H1 (cell line): ENCODE results near the gene ARNT2. TPM values are rescaled to one million over a fixed set of nuclear protein-coding genes. Genes with fewer than 3 reads are reported as not detected.

Experiments
- CTCF ChIA-PET: fragments of 300-600 bp; sonication (Branson Sonifier 250); formaldehyde crosslinking; loops from one replicate; lab custom pipeline; 2021; ENCODE audit not compliant: partially characterized antibody; lab: Charles Lee
- POLR2A ChIA-PET: fragments of 300-600 bp; sonication (Branson Sonifier 250); formaldehyde crosslinking; loops from one replicate; lab custom pipeline; 2021; ENCODE audit warnings: inconsistent platforms; ENCODE audit not compliant: partially characterized antibody; lab: Charles Lee
- DNase-seq, 2 experiments: peaks; one replicate each; pipeline versions ENCODE4 v3.0.0 to v3.0.0-alpha.2; 2010 to 2022; ENCODE audit warnings: low spot score in 2 of 2, low read depth in 1 of 2, mixed read lengths in 1 of 2
- FAIRE-seq: peaks from 2 replicates; lab custom pipeline; 2011; peaks lifted over from hg19 to GRCh38; lab: Jason Lieb, UNC
- H2AFZ ChIP-seq: 2 replicates; pipeline ENCODE4 v1.8.1; 2012; ENCODE audit warnings: low read length, inconsistent platforms
- H2AK5ac ChIP-seq: 2 replicates; pipeline ENCODE4 v1.6.1; 2013; ENCODE audit warnings: low read depth, low read length
- H2BK120ac ChIP-seq: replicated peaks from 2 replicates; pipeline ENCODE3; 2013; ENCODE audit warnings: low read depth, low read length, inconsistent platforms
- H2BK12ac ChIP-seq: 2 replicates; pipeline ENCODE4 v1.6.1; 2013; ENCODE audit warnings: low read depth, low read length
- H2BK15ac ChIP-seq: 2 replicates; pipeline ENCODE4 v1.6.1; 2013; ENCODE audit warnings: low read length
- H2BK20ac ChIP-seq: 2 replicates; pipeline ENCODE4 v1.6.1; 2013; ENCODE audit warnings: low read length
- H2BK5ac ChIP-seq: 2 replicates; pipeline ENCODE4 v1.6.1; 2013; ENCODE audit warnings: low read depth, low read length
- H3K14ac ChIP-seq: 2 replicates; pipeline ENCODE4 v1.6.1; 2013; ENCODE audit warnings: inconsistent platforms; ENCODE audit not compliant: insufficient read length
- H3K18ac ChIP-seq: 2 replicates; pipeline ENCODE4 v1.6.1; 2013; ENCODE audit warnings: low read length; ENCODE audit errors: extremely low read depth
- H3K23ac ChIP-seq: 2 replicates; pipeline ENCODE4 v1.6.1; 2013; ENCODE audit warnings: inconsistent platforms; ENCODE audit not compliant: insufficient read length
- H3K23me2 ChIP-seq: 2 replicates; pipeline ENCODE4 v1.6.1; 2013; ENCODE audit warnings: low read depth, low read length
- H3K27ac ChIP-seq: 2 replicates; pipeline ENCODE4 v1.6.1; 2011; ENCODE audit warnings: low read depth, low read length, inconsistent platforms
- H3K27me3 ChIP-seq, 4 experiments: replicated peaks in 1 of 4; 1 replicate in 1 of 4; 2 replicates in 3 of 4; pipeline versions ENCODE4 v1.6.1 to v1.8.1; 2011 to 2013; ENCODE audit warnings: low read length in 3 of 4, mild to moderate bottlenecking in 3 of 4, inconsistent platforms in 2 of 4, mixed read lengths in 2 of 4, moderate library complexity in 1 of 4; ENCODE audit not compliant: control insufficient read depth in 3 of 4, insufficient read depth in 3 of 4; ENCODE audit errors: extremely low read depth in 1 of 4
- H3K36me3 ChIP-seq, 4 experiments: 2 replicates each; pipeline versions ENCODE4 v1.6.1 to v1.8.1; 2011 to 2013; ENCODE audit warnings: mild to moderate bottlenecking in 4 of 4, low read length in 3 of 4, moderate library complexity in 2 of 4, control low read depth in 1 of 4, inconsistent platforms in 1 of 4; ENCODE audit not compliant: insufficient read depth in 4 of 4, control insufficient read depth in 2 of 4
- H3K4ac ChIP-seq: replicated peaks from 2 replicates; pipeline ENCODE3; 2013; ENCODE audit warnings: low read length, low read depth, mixed read lengths, inconsistent platforms; ENCODE audit not compliant: insufficient read length
- H3K4me1 ChIP-seq, 4 experiments: replicated peaks in 1 of 4; 1 replicate in 1 of 4; 2 replicates in 3 of 4; pipeline versions ENCODE4 v1.6.1 to v1.8.1; 2011 to 2013; ENCODE audit warnings: low read length in 3 of 4, inconsistent platforms in 2 of 4, mixed read lengths in 1 of 4; ENCODE audit not compliant: insufficient read depth in 4 of 4, control insufficient read depth in 3 of 4
- H3K4me2 ChIP-seq, 2 experiments: 2 replicates each; pipeline versions ENCODE4 v1.6.1 to v1.8.1; 2011 to 2013; ENCODE audit warnings: low read depth in 2 of 2, low read length in 2 of 2, control low read depth in 1 of 2, inconsistent platforms in 1 of 2, mild to moderate bottlenecking in 1 of 2; ENCODE audit not compliant: insufficient read depth in 1 of 2
- H3K4me3 ChIP-seq, 4 experiments: fragments of 200-600, 300-600 bp in 1 of 4; sonication (generic), shearing (Covaris generic), sonication (Bioruptor Twin) in 1 of 4; 2 replicates each; pipeline versions ENCODE4 v1.5.1 to v1.8.1; 2011 to 2016; ENCODE audit warnings: low read length in 4 of 4, low read depth in 3 of 4, control low read depth in 2 of 4, inconsistent platforms in 2 of 4, mild to moderate bottlenecking in 2 of 4, mixed read lengths in 1 of 4, moderate library complexity in 1 of 4; ENCODE audit not compliant: insufficient read depth in 2 of 4; ENCODE audit errors: extremely low read depth in 1 of 4
- H3K56ac ChIP-seq: replicated peaks from 2 replicates; pipeline ENCODE3; 2013; ENCODE audit warnings: low read depth, mild to moderate bottlenecking, mixed read lengths, low read length, inconsistent platforms; ENCODE audit not compliant: insufficient read length
- H3K79me1 ChIP-seq: 2 replicates; pipeline ENCODE4 v1.6.1; 2013; ENCODE audit warnings: low read depth, low read length, control low read depth
- H3K79me2 ChIP-seq, 2 experiments: 2 replicates each; pipeline versions ENCODE4 v1.6.1 to v1.8.1; 2012 to 2013; ENCODE audit warnings: low read length in 2 of 2, mild to moderate bottlenecking in 2 of 2, inconsistent platforms in 1 of 2; ENCODE audit not compliant: insufficient read depth in 2 of 2, control insufficient read depth in 1 of 2
- H3K9ac ChIP-seq, 4 experiments: replicated peaks in 1 of 4; 1 replicate in 1 of 4; 2 replicates in 3 of 4; pipeline versions ENCODE4 v1.6.1 to v1.8.1; 2011 to 2013; ENCODE audit warnings: low read depth in 3 of 4, low read length in 3 of 4, control low read depth in 2 of 4, mild to moderate bottlenecking in 2 of 4, moderate library complexity in 2 of 4, inconsistent platforms in 1 of 4; ENCODE audit errors: extremely low read depth in 1 of 4
- H3K9me3 ChIP-seq, 2 experiments: 2 replicates each; pipeline versions ENCODE4 v1.6.1 to v1.8.1; 2012 to 2013; ENCODE audit warnings: mild to moderate bottlenecking in 2 of 2, moderate library complexity in 2 of 2, control low read depth in 1 of 2, inconsistent platforms in 1 of 2, low read depth in 1 of 2, low read length in 1 of 2, mixed read lengths in 1 of 2; ENCODE audit not compliant: insufficient read depth in 2 of 2
- H4K20me1 ChIP-seq, 2 experiments: replicated peaks in 1 of 2; 2 replicates each; pipeline versions ENCODE3 to v1.8.1; 2011 to 2013; ENCODE audit warnings: inconsistent platforms in 2 of 2, low read length in 2 of 2, mild to moderate bottlenecking in 1 of 2; ENCODE audit not compliant: insufficient read depth in 2 of 2, control insufficient read depth in 1 of 2
- H4K5ac ChIP-seq: 2 replicates; pipeline ENCODE4 v1.6.1; 2013; ENCODE audit warnings: low read length, low read depth, mixed read lengths, inconsistent platforms; ENCODE audit not compliant: insufficient read length
- H4K8ac ChIP-seq: 2 replicates; pipeline ENCODE4 v1.8.0; 2013; ENCODE audit warnings: mild to moderate bottlenecking, moderate library complexity, low read length, inconsistent platforms; ENCODE audit not compliant: insufficient read depth; ENCODE audit errors: extremely low read depth
- H4K91ac ChIP-seq: replicated peaks from 2 replicates; pipeline ENCODE3; 2013; ENCODE audit warnings: low read length, mixed read lengths, inconsistent platforms; ENCODE audit not compliant: insufficient read length
- BACH1 ChIP-seq: IDR thresholded peaks from 2 replicates; pipeline ENCODE4 v1.6.1; 2012; ENCODE audit warnings: low read length, improper control_type of control experiment
- CBX8 ChIP-seq: fragments of 300-800, 300-1000 bp; sonication (generic); IDR thresholded peaks from 2 replicates; pipeline ENCODE4 v1.7.1; 2016; ENCODE audit warnings: low read depth, low read length, borderline replicate concordance
- CREB1 ChIP-seq: IDR thresholded peaks from 2 replicates; pipeline ENCODE4 v1.6.1; 2012; ENCODE audit warnings: inconsistent platforms
- EGR1 ChIP-seq: IDR thresholded peaks from 2 replicates; pipeline ENCODE4 v1.6.1; 2011; ENCODE audit warnings: low read depth, low read length, borderline replicate concordance
- EP300 ChIP-seq, 2 experiments: IDR thresholded peaks; 1 replicate in 1 of 2; 2 replicates in 1 of 2; pipeline ENCODE4 v1.6.1; 2011 to 2012; ENCODE audit warnings: low read depth in 2 of 2, low read length in 2 of 2, mild to moderate bottlenecking in 2 of 2, borderline replicate concordance in 1 of 2, inconsistent platforms in 1 of 2, moderate library complexity in 1 of 2
- HDAC2 ChIP-seq, 2 experiments: fragments of 300-600 bp in 1 of 2; sonication (generic) in 1 of 2; IDR thresholded peaks; 2 replicates each; pipeline ENCODE4 v1.6.1; 2011 to 2012; ENCODE audit warnings: low read depth in 2 of 2, low read length in 2 of 2, mild to moderate bottlenecking in 2 of 2, moderate library complexity in 2 of 2, borderline replicate concordance in 1 of 2, inconsistent platforms in 1 of 2
- KDM4A ChIP-seq: IDR thresholded peaks from one replicate; pipeline ENCODE4 v1.7.1; 2012; ENCODE audit warnings: low read depth, mild to moderate bottlenecking, moderate library complexity, low read length, inconsistent platforms; ENCODE audit not compliant: severe bottlenecking
- RAD21 ChIP-seq, 2 experiments: IDR thresholded peaks in 1 of 2; conservative IDR thresholded peaks in 1 of 2; 2 replicates each; pipeline ENCODE4 v1.6.1; 2011; ENCODE audit warnings: low read depth in 2 of 2, low read length in 2 of 2, improper control_type of control experiment in 1 of 2, inconsistent platforms in 1 of 2, mild to moderate bottlenecking in 1 of 2, moderate library complexity in 1 of 2
- SIN3A ChIP-seq, 2 experiments: IDR thresholded peaks in 1 of 2; conservative IDR thresholded peaks in 1 of 2; 2 replicates each; pipeline ENCODE4 v1.6.1; 2011 to 2012; ENCODE audit warnings: low read length in 2 of 2, improper control_type of control experiment in 1 of 2, low read depth in 1 of 2, mild to moderate bottlenecking in 1 of 2
- SIX5 ChIP-seq: IDR thresholded peaks from 2 replicates; pipeline ENCODE4 v1.6.1; 2011; ENCODE audit warnings: mild to moderate bottlenecking, low read depth, low read length
- SP1 ChIP-seq: IDR thresholded peaks from 2 replicates; pipeline ENCODE4 v1.6.1; 2011; ENCODE audit warnings: low read depth, low read length
- SRF ChIP-seq: IDR thresholded peaks from 2 replicates; pipeline ENCODE4 v1.6.1; 2011; ENCODE audit warnings: mild to moderate bottlenecking, low read depth, low read length, moderate library complexity
- TAF7 ChIP-seq: optimal IDR thresholded peaks from 2 replicates; pipeline ENCODE3; 2011; ENCODE audit warnings: low read depth, mild to moderate bottlenecking, inconsistent platforms, low read length, moderate library complexity, borderline replicate concordance
- WGBS, 2 experiments: shearing (Covaris generic) in 1 of 2; methylation state at CpG; one replicate each; pipeline versions ENCODE4 v1.1.6 to v1.1.7; 2013 to 2015; ENCODE audit warnings: low lambda C conversion rate in 2 of 2, mixed read lengths in 2 of 2, inconsistent platforms in 1 of 2, low coverage in 1 of 2, missing lambda C conversion rate in 1 of 2; ENCODE audit not compliant: insufficient replicate concordance in 2 of 2, insufficient coverage in 1 of 2, insufficient read length in 1 of 2; ENCODE audit errors: extremely low coverage in 1 of 2, missing lambda C conversion rate in 1 of 2; 5-methylcytosine and 5-hydroxymethylcytosine counted together
- polyA plus RNA-seq, 7 experiments: library from polyadenylated mRNA; depleted of rRNA in 3 of 7; stranded (reverse) in 5 of 7; unstranded in 2 of 7; fragments of >200 nt in 5 of 7; fragments of 200-250 nt in 2 of 7; gene quantifications; 1 replicate in 5 of 7; 2 replicates in 1 of 7; 4 replicates in 1 of 7; pipeline versions ENCODE4 v1.2.1 to v1.2.3, GENCODE V29; 2011 to 2013; ENCODE audit warnings: missing spikeins in 2 of 7, mixed read lengths in 2 of 7
- total RNA-seq: library from RNA; stranded (reverse); fragmentation: NEBNext Ultra II Directional; extraction: Animal tissue kit (Norgen Biotek cat#: 25700); gene quantifications from 2 replicates; pipeline ENCODE4 v1.2.1, GENCODE V29; 2021

ARNT2 gene
- total and polyA plus RNA-seq, 2 of the 8 experiments (the other 6 are each of a cell fraction or from before 2014, with no cell fraction given): 9.5 to 14.6 TPM

GRCh38 chr15:80502782-80503181 is 98.6 kb downstream of the ARNT2 start:
- no peaks in the 10 kb centered on the region for H3K9me3 ChIP-seq
- WGBS, 2 experiments: 89% methylated on average over 3 of the region's 3 CpGs; no CpG with 5 or more reads in 1 of the 2 experiments
- POLR2A ChIA-PET: no interaction called here

More at GRCh38 chr15:80502782-80503181, 98.6 kb downstream of the ARNT2 start:
- H3K56ac ChIP-seq: no peak overlapping the region
- H4K20me1 ChIP-seq: peaks cover 0 to 2% of the 10 kb centered on the region in 2 experiments
- no peak overlapping the region for H3K27ac ChIP-seq
- FAIRE-seq: no peak
- H3K9ac ChIP-seq: no peak overlapping the region
- no peaks in the 10 kb centered on the region for H3K79me1 ChIP-seq
- H3K4me2 ChIP-seq: no peak overlapping the region
- CTCF ChIA-PET: no interaction called here
- H2BK12ac ChIP-seq: no peak overlapping the region
- H2BK5ac ChIP-seq: no peak overlapping the region
- no peaks in the 10 kb centered on the region for H3K4me1 ChIP-seq
- no peak overlapping the region for H4K5ac ChIP-seq
- no peak overlapping the region for H2BK20ac ChIP-seq
- H2BK15ac ChIP-seq: no peak overlapping the region
- H4K91ac ChIP-seq: no peak overlapping the region
- H3K27me3 ChIP-seq: no peaks in the 10 kb centered on the region
- H3K14ac ChIP-seq: no peak overlapping the region
- H3K23me2 ChIP-seq: 0 out of 2 replicates have a peak, but pooled peaks cover 1% of the 10 kb centered on the region
- H2AFZ ChIP-seq: no peak overlapping the region
- peak in 1 of 2 experiments; percentile 17 for DNase-seq
- H3K36me3 ChIP-seq: no peaks in the 10 kb centered on the region; a peak in 1 of 8 replicates
- no peak overlapping the region for H3K4me3 ChIP-seq
- no peak overlapping the region for H3K18ac ChIP-seq
- no peak overlapping the region for H2AK5ac ChIP-seq
- H4K8ac ChIP-seq: no peak overlapping the region
- no peak for TF ChIP-seq RAD21 (IDR thresholded peaks at IDR 0.05 in 1 of 2, conservative IDR thresholded peaks at IDR 0.05 in 1 of 2; ENCODE audit: low read depth in 2 of 2, low read length in 2 of 2)
- TF ChIP-seq CREB1: no peak
- TF ChIP-seq BACH1: no peak
- no peak for TF ChIP-seq SRF
- TF ChIP-seq SIX5: no peak
- no peak for TF ChIP-seq EP300 (IDR thresholded peaks at IDR 0.05; ENCODE audit: borderline replicate concordance in 1 of 2, low read depth in 2 of 2, low read length in 2 of 2)
- TF ChIP-seq TAF7: no peak
- TF ChIP-seq HDAC2 (IDR thresholded peaks at IDR 0.05; ENCODE audit: borderline replicate concordance in 1 of 2, low read depth in 2 of 2, low read length in 2 of 2): no peak
- no peak for TF ChIP-seq EGR1
- TF ChIP-seq KDM4A: no peak
- no peak for TF ChIP-seq SIN3A (conservative IDR thresholded peaks at IDR 0.05 in 1 of 2, IDR thresholded peaks at IDR 0.05 in 1 of 2; ENCODE audit: low read depth in 1 of 2, low read length in 2 of 2)
- no peak for TF ChIP-seq SP1
- TF ChIP-seq CBX8: no peak
- no peaks in the 10 kb centered on the region for H3K79me2 ChIP-seq
- no peak overlapping the region for H2BK120ac ChIP-seq
- no peak overlapping the region for H3K23ac ChIP-seq
- no peak overlapping the region for H3K4ac ChIP-seq
